ENCODE data around the gene LCE1B. TPM values are rescaled to one million over a fixed set of nuclear protein-coding genes. Genes with fewer than 3 reads are reported as not detected.
A peak's percentile ranks its signal among the peaks of the same experiment; 100 is the strongest.

LCE1B gene
- total RNA-seq, 1 experiment from 2014 or later: not detected

- Mint-ChIP-seq H3K9me3 (ENCODE audit: unreplicated experiment) (no peaks in the 10 kb centered on the region), H3K4me1 (ENCODE audit: low read depth, unreplicated experiment) (no peaks in the 10 kb centered on the region), H3K27me3 (ENCODE audit: insufficient read depth, unreplicated experiment) (peaks cover 13% of the 10 kb centered on the region), H3K27ac (ENCODE audit: unreplicated experiment) (no peak within 1 kb of the TSS), H3K36me3 (ENCODE audit: insufficient read depth, unreplicated experiment) (no peaks in the 10 kb centered on the region), H3K4me3 (ENCODE audit: unreplicated experiment) (no peak within 1 kb of the TSS)
- TF ChIP-seq, protein P1, sequence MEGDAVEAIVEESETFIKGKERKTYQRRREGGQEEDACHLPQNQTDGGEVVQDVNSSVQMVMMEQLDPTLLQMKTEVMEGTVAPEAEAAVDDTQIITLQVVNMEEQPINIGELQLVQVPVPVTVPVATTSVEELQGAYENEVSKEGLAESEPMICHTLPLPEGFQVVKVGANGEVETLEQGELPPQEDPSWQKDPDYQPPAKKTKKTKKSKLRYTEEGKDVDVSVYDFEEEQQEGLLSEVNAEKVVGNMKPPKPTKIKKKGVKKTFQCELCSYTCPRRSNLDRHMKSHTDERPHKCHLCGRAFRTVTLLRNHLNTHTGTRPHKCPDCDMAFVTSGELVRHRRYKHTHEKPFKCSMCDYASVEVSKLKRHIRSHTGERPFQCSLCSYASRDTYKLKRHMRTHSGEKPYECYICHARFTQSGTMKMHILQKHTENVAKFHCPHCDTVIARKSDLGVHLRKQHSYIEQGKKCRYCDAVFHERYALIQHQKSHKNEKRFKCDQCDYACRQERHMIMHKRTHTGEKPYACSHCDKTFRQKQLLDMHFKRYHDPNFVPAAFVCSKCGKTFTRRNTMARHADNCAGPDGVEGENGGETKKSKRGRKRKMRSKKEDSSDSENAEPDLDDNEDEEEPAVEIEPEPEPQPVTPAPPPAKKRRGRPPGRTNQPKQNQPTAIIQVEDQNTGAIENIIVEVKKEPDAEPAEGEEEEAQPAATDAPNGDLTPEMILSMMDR (IDR thresholded peaks at IDR 0.05; ENCODE audit: insufficient read depth in 1 of 2, low read depth in 1 of 2, low read length in 1 of 2, severe bottlenecking in 1 of 2, unreplicated experiment in 1 of 2): peak in 1 of 2 experiments; percentile 12
- intact Hi-C loops (cut with micrococcal nuclease; ENCODE audit: unreplicated experiment): loop anchor here (5.0 kb wide), 1 partner anchor 123 kb away; no protein-coding TSS in a partner anchor
- Histone ChIP-seq H3K27me3 (replicated peaks; ENCODE audit: control insufficient read depth, insufficient read depth, low read length) (no peaks in the 10 kb centered on the region), H3K9me3 (no peaks in the 10 kb centered on the region), H3K4me1 (no peaks in the 10 kb centered on the region), H3K4me3 (ENCODE audit: low read depth, low read length) (no peak within 1 kb of the TSS), H3K36me3 (ENCODE audit: control insufficient read depth, insufficient read depth, low read length) (no peaks in the 10 kb centered on the region)
- POLR2A ChIA-PET: no interaction called here
- DNase-seq: no peak
- no TSS peak for BruUV-seq (replicated peaks)
- CTCF ChIA-PET: no interaction called here
Observed at GRCh38 chr1:152774875-152775274, 36.9 kb upstream of the LCE1B start, which contains the start of gene LCE1F. Gene LCE1F, plus strand, starts transcription at chr1:152775140. Its CDS starts 1,232 bp downstream, at chr1:152776372.

DNA sequence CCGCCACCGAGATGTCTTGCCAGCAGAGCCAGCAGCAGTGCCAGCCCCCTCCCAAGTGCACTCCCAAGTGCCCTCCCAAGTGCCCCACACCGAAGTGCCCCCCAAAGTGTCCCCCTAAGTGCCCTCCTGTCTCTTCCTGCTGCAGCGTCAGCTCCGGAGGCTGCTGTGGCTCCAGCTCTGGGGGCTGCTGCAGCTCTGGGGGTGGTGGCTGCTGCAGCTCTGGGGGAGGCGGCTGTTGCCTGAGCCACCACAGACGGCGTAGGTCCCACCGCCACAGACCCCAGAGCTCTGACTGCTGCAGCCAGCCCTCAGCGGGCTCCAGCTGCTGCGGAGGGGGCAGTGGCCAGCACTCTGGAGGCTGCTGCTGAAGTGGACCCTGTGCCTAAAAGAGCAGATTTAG is 35.4 kb upstream of the LCE1B start:
- TF ChIP-seq, protein P1 (IDR thresholded peaks at IDR 0.05; ENCODE audit: insufficient read depth in 1 of 2, low read depth in 1 of 2, low read length in 1 of 2, severe bottlenecking in 1 of 2, unreplicated experiment in 1 of 2): no peak
- Histone ChIP-seq H3K4me1 (no peaks in the 10 kb centered on the region), H3K36me3 (ENCODE audit: control insufficient read depth, insufficient read depth, low read length) (no peaks in the 10 kb centered on the region), H3K9me3 (no peaks in the 10 kb centered on the region), H3K27me3 (replicated peaks; ENCODE audit: control insufficient read depth, insufficient read depth, low read length) (no peaks in the 10 kb centered on the region), H3K4me3 (ENCODE audit: low read depth, low read length) (no peak overlapping the region)
- Mint-ChIP-seq H3K27ac (ENCODE audit: unreplicated experiment) (no peak overlapping the region), H3K27me3 (ENCODE audit: insufficient read depth, unreplicated experiment) (peaks cover 11% of the 10 kb centered on the region), H3K4me3 (ENCODE audit: unreplicated experiment) (no peak overlapping the region), H3K4me1 (ENCODE audit: low read depth, unreplicated experiment) (no peaks in the 10 kb centered on the region), H3K36me3 (ENCODE audit: insufficient read depth, unreplicated experiment) (no peaks in the 10 kb centered on the region), H3K9me3 (ENCODE audit: unreplicated experiment) (no peaks in the 10 kb centered on the region)
- intact Hi-C loops (cut with micrococcal nuclease; ENCODE audit: unreplicated experiment): loop anchor here (5.0 kb wide), 1 partner anchor 124 kb away; no protein-coding TSS in a partner anchor
- ChIA-PET CTCF (no interaction called here), POLR2A (no interaction called here)
- DNase-seq: no peak
- BruUV-seq (replicated peaks): no TSS peak

DNA sequence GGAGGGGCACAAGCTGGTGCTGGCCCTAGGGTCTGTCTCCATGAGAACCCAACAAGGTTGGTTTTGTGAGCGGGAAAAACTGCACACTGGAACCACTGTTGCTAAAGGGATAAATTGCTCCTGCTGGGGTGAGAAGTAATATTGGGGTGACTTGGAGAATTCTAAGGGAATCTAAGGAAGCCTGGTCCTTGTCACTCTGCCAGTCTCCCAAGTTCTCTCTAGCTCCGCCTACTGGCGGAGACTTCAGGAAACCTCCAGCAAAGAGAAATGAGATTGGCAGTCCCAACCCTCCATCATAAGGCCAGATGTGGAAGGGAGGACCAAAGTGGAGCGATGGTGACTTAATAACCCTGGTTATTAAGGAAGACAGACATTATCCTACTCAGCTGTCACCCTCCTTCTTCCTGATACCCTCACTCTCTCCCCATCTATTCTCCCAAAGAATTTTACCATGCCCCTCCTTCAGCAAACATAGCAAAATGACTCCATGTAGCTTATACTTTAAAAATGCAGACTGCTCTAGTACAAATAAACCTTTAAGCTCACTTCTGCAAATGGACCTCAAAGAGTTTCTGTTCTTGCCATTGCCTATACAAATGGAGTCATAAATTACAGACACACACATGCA is 34.1 kb upstream of the LCE1B start:
- H3K4me1 Mint-ChIP-seq (ENCODE audit: low read depth, unreplicated experiment): no peaks in the 10 kb centered on the region
- no peaks in the 10 kb centered on the region for H3K4me1 ChIP-seq
- H3K9me3 ChIP-seq: no peaks in the 10 kb centered on the region
- peak in 1 of 2 experiments; percentile 44 for DNase-seq
- no peaks in the 10 kb centered on the region for H3K27me3 ChIP-seq (replicated peaks; ENCODE audit: control insufficient read depth, insufficient read depth, low read length)
- H3K36me3 ChIP-seq (ENCODE audit: control insufficient read depth, insufficient read depth, low read length): no peaks in the 10 kb centered on the region
- H3K27me3 Mint-ChIP-seq (ENCODE audit: insufficient read depth, unreplicated experiment): peaks cover 11% of the 10 kb centered on the region
- no TSS peak for BruUV-seq (replicated peaks)
- ChIA-PET POLR2A (no interaction called here), CTCF (interaction anchor here (0.6 kb wide), 2 partner anchors 10 to 129 kb away, joined by 4 read pairs; no protein-coding TSS in a partner anchor)
- H3K4me3 Mint-ChIP-seq (ENCODE audit: unreplicated experiment): no peak overlapping the region
- H3K36me3 Mint-ChIP-seq (ENCODE audit: insufficient read depth, unreplicated experiment): no peaks in the 10 kb centered on the region
- TF ChIP-seq, protein P1 (IDR thresholded peaks at IDR 0.05; ENCODE audit: insufficient read depth in 1 of 2, low read depth in 1 of 2, low read length in 1 of 2, severe bottlenecking in 1 of 2, unreplicated experiment in 1 of 2): peak; percentile 19 to 45
- H3K27ac Mint-ChIP-seq (ENCODE audit: unreplicated experiment): no peak overlapping the region
- H3K9me3 Mint-ChIP-seq (ENCODE audit: unreplicated experiment): no peaks in the 10 kb centered on the region
- no peak overlapping the region for H3K4me3 ChIP-seq (ENCODE audit: low read depth, low read length)
- intact Hi-C loops (cut with micrococcal nuclease; ENCODE audit: unreplicated experiment): loop anchor here (5.0 kb wide), 1 partner anchor 125 kb away; no protein-coding TSS in a partner anchor
